Measurements from ENCODE around the gene ZFPL1.

- TF ChIP-seq EZH2phosphoT487 (conservative IDR thresholded peaks at IDR 0.05; ENCODE audit: low read length) = no peak
- no peak for TF ChIP-seq CTCF (IDR thresholded peaks at IDR 0.05; ENCODE audit: insufficient read depth, low read length, poor library complexity, severe bottlenecking)
Observed at GRCh38 chr11:65103476-65103875, 19.5 kb downstream of the ZFPL1 start.
